M059J (cell line): Measurements from ENCODE around the gene RAB37. TPM values are rescaled to one million over a fixed set of nuclear protein-coding genes. Genes with fewer than 3 reads are reported as not detected.

Experiments used
- DNase-seq: peaks from one replicate; pipeline ENCODE4 v3.0.0-alpha.2; 2012; ENCODE audit warnings: low read depth
- total RNA-seq: library from RNA; depleted of rRNA; stranded (reverse); fragments of >200 nt; shearing (Covaris generic); gene quantifications from 2 replicates; pipeline ENCODE4 v1.2.3, GENCODE V29; 2014

The RAB37 gene
- total RNA-seq, 1 experiment from 2014 or later = not detected

- DNase-seq = peak; percentile 57
Measured at GRCh38 chr17:74760404-74761105, 23.5 kb downstream of the RAB37 start.

GRCh38 chr17:74761419-74761818 is 24.4 kb downstream of the RAB37 start:
- DNase-seq = no peak

- DNase-seq = no peak
Measured at GRCh38 chr17:74761931-74762330, 24.9 kb downstream of the RAB37 start.

GRCh38 chr17:74763565-74764387 is 26.7 kb downstream of the RAB37 start:
- DNase-seq = no peak

- no peak for DNase-seq
Measured at GRCh38 chr17:74764751-74765286, 27.8 kb downstream of the RAB37 start.

- DNase-seq = no peak
Measured at GRCh38 chr17:74766413-74766812, 29.4 kb downstream of the RAB37 start.

- DNase-seq = no peak
Measured at GRCh38 chr17:74767111-74767516, 30.1 kb downstream of the RAB37 start.

- DNase-seq = peak; percentile 92
Measured at GRCh38 chr17:74768069-74768762, 31.2 kb downstream of the RAB37 start.

- no peak for DNase-seq
Measured at GRCh38 chr17:74768763-74769114, 31.7 kb downstream of the RAB37 start.

GRCh38 chr17:74769266-74769855 is 32.3 kb downstream of the RAB37 start:
- no peak for DNase-seq

GRCh38 chr17:74769856-74770497 is 32.9 kb downstream of the RAB37 start:
- no peak for DNase-seq

GRCh38 chr17:74770498-74771318 is 33.7 kb downstream of the RAB37 start:
- peak; percentile 60 for DNase-seq

GRCh38 chr17:74771319-74771914 is 34.4 kb downstream of the RAB37 start:
- no peak for DNase-seq

GRCh38 chr17:74772053-74772452 is 35.0 kb downstream of the RAB37 start:
- DNase-seq = no peak

GRCh38 chr17:74773414-74773813 is 36.4 kb downstream of the RAB37 start:
- DNase-seq = no peak

- peak; percentile 57 for DNase-seq
Measured at GRCh38 chr17:74773871-74774286, 36.8 kb downstream of the RAB37 start.

GRCh38 chr17:74775409-74776043 is 38.5 kb downstream of the RAB37 start:
- DNase-seq = no peak

GRCh38 chr17:74776044-74776962 is 39.2 kb downstream of the RAB37 start, which contains the start of gene NAT9:
TSS of gene NAT9 (minus strand) at chr17:74776345. CDS start at chr17:74775698, 647 bp downstream.
- peak; percentile 92 for DNase-seq
